ENCODE data around the gene U2AF1L4.
"Not testable (repeated sequence)": the region's sequence is repeated elsewhere in the genome, so short reads cannot be mapped to it uniquely, and the experiment has no call there.

U2AF1L4 gene

DNA sequence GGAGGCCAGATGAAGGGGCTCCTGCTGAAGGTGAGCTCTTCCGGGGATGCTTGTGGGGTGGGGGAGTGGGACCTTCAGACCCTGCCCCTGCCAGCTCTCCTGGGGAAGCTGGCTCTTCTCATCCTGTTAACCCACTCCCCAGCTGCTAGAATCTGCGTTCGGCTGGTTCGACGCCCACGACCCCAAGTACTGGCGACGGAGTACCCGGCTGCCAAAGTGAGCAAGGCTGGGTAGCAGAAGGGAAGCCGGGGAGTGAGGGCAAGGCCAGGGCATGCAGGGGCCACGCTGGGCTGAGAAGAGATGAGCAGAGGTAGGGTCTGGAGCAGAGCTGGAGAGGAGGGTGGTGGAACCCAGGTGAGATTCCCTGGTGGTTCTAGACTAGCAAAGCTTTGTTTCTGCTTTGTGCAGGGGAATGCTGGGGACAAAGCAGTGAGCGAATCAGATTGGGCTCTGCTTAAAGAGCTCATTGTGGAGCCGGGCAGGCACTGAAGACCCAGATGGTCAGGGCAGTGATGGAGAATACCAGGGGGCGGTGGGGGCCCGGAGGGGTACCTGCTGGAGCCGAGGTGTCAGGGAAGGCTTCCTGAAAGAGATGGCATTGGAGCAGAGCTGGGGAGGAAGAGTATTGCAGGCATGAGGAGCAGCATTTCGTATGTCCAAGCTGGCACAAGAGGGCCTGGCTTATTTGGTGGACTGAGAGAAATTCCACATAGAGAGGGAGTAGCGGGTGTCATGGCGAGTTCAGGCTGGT, 17.1 kb downstream of the U2AF1L4 start:
- DNase-seq (ENCODE audit: low read depth in 2 of 3, low spot score in 1 of 3) = no peak

DNA sequence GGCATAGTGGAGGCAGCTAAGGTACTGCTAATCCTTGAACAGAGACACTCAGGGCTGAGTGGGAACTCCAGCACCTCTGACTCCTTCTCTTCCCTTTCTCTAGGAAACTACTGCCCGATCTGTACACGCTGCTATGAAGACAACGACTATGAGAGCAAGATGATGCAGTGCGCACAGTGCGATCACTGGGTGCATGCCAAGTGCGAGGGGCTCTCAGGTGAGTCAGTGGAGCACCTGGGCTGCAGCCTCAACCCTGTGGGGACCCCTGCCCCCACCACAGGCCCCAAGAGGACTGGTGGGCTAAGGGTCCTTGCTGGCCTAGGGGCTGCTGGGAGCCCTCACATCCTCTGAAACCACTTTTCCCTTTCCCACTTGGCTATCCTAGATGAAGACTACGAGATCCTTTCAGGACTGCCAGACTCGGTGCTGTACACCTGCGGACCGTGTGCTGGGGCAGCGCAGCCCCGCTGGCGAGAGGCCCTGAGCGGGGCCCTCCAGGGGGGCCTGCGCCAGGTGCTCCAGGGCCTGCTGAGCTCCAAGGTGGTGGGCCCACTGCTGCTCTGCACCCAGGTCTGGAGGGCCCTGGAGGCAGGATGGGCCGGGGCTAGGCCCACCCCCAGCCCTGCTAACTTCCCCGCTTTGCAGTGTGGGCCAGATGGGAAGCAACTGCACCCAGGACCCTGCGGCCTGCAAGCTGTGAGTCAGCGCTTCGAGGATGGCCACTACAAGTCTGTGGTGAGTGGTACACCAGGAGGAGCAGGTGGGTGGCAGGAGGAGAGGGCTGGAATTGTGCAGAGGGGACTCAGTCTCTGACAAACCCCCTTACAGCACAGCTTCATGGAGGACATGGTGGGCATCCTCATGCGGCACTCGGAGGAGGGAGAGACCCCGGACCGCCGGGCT, 17.9 kb downstream of the U2AF1L4 start:
- no peak for DNase-seq (ENCODE audit: low read depth in 2 of 3, low spot score in 1 of 3)

DNA sequence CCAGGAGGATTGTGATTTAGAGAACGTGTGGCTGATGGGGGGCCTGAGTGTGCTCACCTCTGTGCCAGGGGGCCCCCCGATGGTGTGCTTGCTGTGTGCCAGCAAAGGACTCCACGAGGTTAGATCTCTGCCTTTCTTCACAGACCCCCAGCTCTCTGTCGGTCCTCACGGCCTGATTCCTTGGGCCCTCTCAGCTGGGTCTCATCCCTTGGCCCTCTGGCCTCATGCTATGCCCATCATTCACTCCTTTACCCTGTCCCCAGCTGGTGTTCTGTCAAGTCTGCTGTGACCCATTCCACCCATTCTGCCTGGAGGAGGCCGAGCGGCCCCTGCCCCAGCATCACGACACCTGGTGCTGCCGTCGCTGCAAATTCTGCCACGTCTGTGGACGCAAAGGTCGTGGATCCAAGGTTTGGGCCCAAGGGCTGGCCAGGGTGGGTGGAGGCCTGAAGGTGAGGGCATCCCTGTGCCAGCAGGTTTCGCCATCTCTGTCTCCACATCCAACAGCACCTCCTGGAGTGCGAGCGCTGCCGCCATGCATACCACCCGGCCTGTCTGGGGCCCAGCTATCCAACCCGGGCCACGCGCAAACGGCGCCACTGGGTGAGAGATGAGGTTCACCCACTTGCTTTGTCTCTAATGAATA, 19.9 kb downstream of the U2AF1L4 start:
- DNase-seq (ENCODE audit: low read depth in 2 of 3, low spot score in 1 of 3) = no peak

DNA sequence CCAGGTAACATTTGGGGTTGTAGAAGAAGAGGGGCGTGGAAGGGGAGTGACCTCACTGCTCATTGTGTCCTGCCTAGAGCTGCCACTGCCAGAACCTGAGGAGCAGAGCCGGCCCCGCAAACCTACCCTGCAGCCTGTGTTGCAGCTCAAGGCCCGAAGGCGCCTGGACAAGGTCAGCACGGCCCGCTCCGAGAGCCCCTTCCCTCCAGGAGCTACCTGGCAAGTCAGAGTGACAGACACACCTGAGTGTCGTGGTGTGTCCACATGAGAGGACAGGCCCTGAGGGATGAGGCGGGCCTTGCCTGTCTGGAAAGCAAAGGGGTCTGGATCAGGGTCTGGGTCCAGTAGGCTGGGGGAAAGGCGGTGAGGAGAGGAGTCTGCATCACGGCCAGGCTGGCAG, 20.7 kb downstream of the U2AF1L4 start:
- DNase-seq (ENCODE audit: low read depth in 2 of 3, low spot score in 1 of 3) = no peak

DNA sequence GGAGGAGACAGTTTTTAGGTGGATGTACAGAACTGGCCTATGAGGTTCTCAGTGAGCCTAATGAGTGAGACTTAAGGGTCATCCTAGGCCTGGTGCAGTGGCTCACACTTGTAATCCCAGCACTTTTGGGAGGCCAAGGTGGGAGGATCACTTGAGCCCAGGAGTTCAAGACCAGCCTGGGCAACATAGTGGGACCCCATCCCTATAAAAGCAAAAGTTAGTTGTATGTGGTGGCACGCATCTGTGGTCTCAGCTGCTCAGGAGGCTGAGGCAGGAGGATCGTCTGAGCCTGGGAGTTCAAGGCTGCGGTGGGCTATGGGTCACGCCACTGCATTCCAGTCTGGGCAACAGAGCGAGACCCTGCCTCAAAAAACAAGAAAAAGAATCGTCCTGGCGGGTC, 21.1 kb downstream of the U2AF1L4 start:
- DNase-seq (ENCODE audit: low read depth in 2 of 3, low spot score in 1 of 3) = not testable (repeated sequence)

DNA sequence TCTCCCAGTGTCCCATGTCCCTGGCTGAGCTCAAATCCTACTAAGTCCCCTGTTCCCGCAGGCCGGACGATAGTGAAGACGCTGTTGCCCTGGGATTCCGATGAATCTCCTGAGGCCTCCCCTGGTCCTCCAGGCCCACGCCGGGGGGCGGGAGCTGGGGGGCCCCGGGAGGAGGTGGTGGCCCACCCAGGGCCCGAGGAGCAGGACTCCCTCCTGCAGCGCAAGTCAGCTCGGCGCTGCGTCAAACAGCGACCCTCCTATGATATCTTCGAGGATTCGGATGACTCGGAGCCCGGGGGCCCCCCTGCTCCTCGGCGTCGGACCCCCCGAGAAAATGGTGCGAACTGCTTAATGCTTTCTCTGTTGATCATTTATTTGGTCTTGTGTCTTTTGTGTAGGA, 21.5 kb downstream of the U2AF1L4 start:
- DNase-seq (ENCODE audit: low read depth in 2 of 3, low spot score in 1 of 3) = no peak

DNA sequence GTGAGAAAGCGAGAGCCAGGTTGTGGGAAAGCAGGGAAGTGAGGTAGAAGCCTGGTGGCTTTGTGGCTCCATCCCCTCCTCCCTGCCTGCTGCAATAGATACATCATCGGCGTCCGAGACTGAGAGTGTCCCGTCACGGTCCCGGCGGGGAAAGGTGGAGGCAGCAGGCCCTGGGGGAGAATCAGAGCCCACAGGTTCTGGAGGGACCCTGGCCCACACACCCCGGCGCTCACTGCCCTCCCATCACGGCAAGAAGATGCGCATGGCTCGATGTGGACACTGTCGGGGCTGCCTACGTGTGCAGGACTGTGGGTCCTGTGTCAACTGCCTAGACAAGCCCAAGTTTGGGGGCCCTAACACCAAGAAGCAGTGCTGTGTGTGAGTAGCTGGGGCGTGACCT, 22.3 kb downstream of the U2AF1L4 start:
- no peak for DNase-seq (ENCODE audit: low read depth in 2 of 3, low spot score in 1 of 3)

DNA sequence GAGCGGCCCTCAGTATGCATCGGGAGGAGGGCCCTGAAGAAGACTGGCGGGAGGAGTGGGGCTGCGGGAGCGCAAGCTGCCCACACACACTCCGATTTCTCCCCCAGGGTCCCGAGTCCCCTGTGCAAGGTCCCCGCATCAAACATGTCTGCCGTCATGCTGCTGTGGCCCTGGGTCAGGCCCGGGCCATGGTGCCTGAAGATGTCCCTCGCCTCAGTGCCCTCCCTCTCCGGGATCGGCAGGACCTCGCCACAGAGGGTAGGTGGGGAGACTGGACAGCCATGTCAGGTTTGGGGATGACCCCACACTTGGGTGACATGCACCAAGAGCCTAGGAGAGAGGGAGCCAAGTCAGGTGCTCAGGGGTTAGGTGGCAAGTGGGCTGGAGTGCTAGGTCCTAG, 22.8 kb downstream of the U2AF1L4 start:
- DNase-seq (ENCODE audit: low read depth in 2 of 3, low spot score in 1 of 3) = no peak

DNA sequence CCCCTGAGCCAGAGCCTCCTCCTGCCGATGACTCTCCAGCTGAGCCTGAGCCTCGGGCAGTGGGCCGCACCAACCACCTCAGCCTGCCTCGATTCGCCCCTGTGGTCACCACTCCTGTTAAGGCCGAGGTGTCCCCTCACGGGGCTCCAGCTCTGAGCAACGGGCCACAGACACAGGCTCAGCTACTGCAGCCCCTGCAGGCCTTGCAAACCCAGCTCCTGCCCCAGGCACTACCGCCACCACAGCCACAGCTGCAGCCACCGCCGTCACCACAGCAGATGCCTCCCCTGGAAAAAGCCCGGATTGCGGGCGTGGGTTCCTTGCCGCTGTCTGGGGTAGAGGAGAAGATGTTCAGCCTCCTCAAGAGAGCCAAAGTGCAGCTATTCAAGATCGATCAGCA, 23.8 kb downstream of the U2AF1L4 start:
- DNase-seq (ENCODE audit: low read depth in 2 of 3, low spot score in 1 of 3) = no peak

DNA sequence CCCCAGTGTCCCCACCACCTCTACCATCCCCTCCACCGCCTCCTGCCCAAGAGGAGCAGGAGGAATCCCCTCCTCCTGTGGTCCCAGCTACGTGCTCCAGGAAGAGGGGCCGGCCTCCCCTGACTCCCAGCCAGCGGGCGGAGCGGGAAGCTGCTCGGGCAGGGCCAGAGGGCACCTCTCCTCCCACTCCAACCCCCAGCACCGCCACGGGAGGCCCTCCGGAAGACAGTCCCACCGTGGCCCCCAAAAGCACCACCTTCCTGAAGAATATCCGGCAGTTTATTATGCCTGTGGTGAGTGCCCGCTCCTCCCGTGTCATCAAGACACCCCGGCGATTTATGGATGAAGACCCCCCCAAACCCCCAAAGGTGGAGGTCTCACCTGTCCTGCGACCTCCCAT, 24.6 kb downstream of the U2AF1L4 start:
- DNase-seq (ENCODE audit: low read depth in 2 of 3, low spot score in 1 of 3) = no peak

DNA sequence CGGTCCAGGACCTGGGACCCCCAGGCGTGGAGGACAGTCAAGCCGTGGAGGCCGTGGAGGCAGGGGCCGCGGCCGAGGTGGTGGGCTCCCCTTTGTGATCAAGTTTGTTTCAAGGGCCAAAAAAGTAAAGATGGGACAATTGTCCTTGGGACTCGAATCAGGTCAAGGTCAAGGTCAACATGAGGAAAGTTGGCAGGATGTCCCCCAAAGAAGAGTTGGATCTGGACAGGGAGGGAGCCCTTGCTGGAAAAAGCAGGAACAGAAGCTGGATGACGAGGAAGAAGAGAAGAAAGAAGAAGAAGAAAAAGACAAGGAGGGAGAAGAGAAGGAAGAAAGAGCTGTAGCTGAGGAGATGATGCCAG, 25.1 kb downstream of the U2AF1L4 start:
- DNase-seq (ENCODE audit: low read depth in 2 of 3, low spot score in 1 of 3) = no peak

DNA sequence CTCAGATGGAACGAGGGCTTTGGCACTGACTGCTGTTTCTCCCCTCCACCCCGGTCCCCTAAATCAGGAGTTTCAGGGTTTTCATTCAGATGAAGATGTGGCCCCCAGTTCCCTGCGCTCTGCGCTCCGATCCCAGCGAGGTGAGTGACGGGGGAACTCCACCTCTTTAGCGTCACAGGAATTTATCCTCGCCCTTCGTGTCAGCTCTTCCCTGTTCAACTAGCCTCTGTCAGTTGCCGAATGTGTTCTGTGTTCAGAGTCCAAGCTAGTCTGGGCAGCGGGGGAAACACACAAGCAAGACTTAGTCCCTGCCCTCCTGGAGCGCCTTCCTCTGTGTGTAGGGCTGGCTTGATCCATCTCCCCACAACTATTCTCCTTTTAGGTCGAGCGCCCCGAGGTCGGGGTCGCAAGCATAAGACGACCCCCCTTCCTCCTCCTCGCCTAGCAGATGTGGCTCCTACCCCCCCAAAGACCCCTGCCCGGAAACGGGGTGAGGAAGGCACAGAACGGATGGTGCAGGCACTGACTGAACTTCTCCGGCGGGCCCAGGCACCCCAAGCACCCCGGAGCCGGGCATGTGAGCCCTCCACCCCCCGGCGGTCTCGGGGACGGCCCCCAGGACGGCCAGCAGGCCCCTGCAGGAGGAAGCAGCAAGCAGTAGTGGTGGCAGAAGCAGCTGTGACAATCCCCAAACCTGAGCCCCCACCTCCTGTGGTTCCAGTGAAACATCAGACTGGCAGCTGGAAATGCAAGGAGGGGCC, 25.6 kb downstream of the U2AF1L4 start:
- DNase-seq (ENCODE audit: low read depth in 2 of 3, low spot score in 1 of 3) = no peak

DNA sequence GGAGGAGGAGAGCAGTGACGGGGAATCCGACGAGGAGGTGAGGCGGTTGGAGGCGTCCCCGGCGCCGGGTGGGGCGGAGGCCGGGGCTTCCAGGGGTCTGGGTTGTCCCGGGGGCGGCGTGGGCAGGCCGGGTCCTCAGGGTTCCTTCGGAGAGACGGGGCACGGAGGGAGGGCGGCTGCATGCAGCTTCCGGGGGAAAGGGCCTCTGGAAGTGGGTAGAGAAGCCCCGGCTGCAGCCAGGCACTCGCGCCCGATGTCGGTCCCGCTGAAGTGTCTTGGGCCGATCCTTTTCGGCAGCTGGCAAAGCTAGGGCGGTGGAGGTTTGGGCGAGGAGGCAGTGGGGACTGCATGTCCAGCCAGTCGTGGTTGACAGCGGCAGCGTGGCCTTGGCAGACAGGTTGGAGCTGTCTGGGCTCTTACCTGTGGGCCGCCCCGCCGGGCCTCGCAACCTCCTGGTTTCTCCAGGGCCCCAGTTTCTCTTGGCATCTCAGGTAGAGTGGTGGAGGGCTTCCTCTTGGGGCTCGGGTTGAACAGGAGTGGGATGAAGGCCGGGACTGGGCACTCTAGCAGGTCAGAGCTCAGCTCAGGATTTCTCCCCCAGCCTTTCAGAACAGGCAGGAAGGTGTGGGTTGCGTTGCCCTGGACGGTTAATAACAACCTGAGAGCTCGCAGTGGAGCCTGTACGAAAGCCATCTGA, 26.7 kb downstream of the U2AF1L4 start:
- peak in 1 of 3 donors; percentile 58 for DNase-seq (ENCODE audit: low read depth in 2 of 3, low spot score in 1 of 3)

DNA sequence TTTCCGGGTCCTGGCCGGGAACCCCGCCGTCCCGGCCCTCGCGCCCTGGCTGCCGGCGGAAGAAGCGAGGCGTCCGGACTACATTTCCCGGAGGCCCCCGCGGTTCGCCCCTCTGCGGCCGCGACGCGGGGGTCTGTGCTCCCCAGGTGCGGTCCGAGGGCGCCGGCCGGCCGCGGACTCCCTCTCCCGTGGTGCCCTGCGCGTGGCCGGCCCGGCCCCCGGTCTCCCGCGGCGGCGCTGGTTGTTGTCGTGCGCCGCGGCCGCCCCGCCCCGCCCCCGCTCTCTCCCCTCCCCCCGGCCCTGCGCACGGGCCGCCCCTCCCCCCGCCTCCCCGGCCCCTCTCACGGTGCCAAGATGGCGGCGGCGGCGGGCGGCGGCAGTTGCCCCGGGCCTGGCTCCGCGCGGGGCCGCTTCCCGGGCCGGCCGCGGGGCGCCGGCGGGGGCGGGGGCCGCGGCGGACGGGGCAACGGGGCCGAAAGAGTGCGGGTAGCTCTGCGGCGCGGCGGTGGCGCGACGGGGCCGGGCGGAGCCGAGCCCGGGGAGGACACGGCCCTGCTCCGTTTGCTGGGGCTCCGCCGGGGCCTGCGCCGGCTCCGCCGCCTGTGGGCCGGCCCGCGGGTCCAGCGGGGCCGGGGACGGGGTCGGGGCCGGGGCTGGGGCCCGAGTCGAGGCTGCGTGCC, 27.4 kb downstream of the U2AF1L4 start, which contains the start of gene KMT2B:
Gene KMT2B, plus strand, starts transcription at position 339 of the 680 bp plus-strand sequence. Its CDS starts 16 bp downstream, at position 355.
- DNase-seq (ENCODE audit: low read depth in 2 of 3, low spot score in 1 of 3) = no peak

DNA sequence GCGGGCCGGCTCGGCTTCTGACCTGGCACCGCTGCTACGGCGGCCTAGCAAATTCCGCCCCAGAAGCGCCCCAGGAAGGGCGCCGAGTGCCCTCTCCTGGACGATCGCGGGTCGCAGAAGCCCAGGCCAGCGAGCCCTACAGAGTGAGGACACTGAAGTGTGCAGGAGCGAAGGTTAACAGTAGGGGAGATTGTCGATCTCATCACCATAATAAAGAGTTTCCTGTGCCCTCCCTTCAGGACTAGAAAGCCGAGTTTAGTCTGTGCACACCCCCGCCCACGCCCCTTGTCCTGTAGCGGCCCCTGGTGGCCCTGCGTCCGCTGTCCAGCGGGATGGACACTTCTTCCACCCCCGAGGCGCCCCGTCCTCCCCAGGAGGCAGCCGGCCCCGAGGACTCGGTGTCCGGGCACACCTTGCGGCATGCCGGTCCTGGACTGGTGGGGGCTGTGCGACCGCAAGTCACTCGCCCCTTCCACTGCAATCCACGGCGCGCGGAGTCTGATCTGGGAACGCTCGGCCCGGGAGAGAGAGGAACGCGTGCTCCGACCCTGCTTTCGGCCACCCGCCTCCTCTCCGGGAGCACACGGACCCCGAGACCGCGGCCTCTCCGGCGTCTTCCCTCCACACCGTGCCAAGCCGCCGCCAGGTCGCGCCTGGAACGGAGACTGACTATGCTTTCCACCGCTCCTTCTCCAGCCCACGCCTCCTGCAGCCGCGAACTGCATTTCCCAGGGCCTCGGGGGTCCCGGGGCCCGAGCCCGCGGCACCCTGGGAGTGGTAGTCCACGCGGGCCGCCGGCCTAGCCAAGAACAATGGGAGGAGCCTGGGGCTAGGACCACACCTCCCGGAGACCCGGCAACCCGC, 28.2 kb downstream of the U2AF1L4 start:
- DNase-seq (ENCODE audit: low read depth in 2 of 3, low spot score in 1 of 3) = peak; percentile 92 to 96 (median 94)

DNA sequence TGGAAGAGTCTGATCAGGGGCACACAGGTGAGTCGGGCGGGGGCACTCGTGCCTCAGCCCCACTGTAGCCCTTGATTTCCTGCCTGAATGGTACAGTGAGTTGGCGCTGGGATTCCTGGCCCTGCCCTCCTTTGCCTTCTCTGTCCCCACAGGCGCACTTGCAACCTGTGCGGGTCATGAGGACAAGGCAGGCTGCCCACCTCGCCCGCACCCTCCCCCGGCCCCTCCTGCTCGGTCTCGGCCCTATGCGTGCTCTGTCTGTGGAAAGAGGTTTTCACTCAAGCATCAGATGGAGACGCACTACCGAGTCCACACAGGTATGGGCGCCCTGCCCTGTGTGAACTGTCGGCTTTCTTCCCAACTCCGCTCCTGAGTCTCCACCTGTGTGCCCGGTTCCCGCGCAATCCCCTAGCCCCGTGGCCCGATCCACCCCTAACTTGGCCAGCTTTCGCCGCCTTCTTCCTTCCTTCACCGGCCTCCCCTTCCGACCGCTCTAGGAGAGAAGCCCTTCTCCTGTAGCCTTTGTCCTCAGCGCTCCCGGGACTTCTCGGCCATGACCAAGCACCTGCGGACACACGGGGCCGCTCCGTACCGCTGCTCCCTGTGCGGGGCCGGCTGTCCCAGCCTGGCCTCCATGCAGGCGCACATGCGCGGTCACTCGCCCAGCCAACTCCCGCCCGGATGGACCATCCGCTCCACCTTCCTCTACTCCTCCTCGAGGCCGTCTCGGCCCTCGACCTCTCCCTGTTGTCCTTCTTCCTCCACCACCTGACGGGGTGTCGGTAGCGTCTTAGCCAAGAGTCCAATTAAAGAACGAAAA, 29.0 kb downstream of the U2AF1L4 start:
- DNase-seq (ENCODE audit: low read depth in 2 of 3, low spot score in 1 of 3) = no peak

DNA sequence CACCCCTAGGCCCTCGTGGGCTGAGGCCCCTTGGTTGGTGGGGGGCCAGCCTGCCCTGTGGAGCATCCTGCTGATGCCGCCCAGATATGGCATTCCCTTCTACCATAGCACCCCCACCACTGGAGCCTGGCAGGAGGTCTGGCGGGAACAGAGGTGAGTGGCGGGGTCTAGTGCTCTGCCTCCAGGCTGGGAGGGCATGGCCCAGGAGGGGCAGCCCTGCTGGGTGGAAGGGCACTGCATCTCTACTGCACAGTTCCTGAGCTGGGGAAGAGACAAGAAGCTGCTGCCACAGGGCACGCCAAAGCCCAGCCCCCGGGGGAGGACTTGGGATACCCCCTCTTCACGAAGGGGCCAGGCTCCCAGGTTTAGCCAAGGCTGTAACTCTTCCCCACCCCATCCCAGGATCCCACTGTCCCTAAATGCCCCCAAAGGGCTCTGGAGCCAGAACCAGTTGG, 29.8 kb downstream of the U2AF1L4 start:
- DNase-seq (ENCODE audit: low read depth in 2 of 3, low spot score in 1 of 3) = no peak

Data from stimulated activated CD4-positive, alpha-beta T cell treated with anti-CD3 and anti-CD28 coated beads, Interleukin-12 subunit alpha, Interleukin-12 subunit beta, amount 100 ng/mL, for 48 hours (primary cell).